ENCODE data around the gene IP6K1. TPM values are rescaled to one million over a fixed set of nuclear protein-coding genes. Genes with fewer than 3 reads are reported as not detected.

Gene IP6K1
- polyA plus RNA-seq, 1 donor (not counting 4 experiments of a cell fraction or from before 2014, with no cell fraction given), result 24.5 TPM

GRCh38 chr3:49740427-49740826 is 45.9 kb downstream of the IP6K1 start:
- H3K36me3 ChIP-seq (ENCODE audit: control insufficient read depth in 2 of 2, extremely low read depth in 1 of 2, insufficient read depth in 2 of 2, low read length in 2 of 2), result peaks cover 8 to 14% of the 10 kb centered on the region in 2 experiments
- H3K79me2 ChIP-seq (ENCODE audit: control insufficient read depth, insufficient read depth, low read length), result peaks cover 14% of the 10 kb centered on the region
- DNase-seq (ENCODE audit: low read depth, low spot score) (no peak), FAIRE-seq (no peak)
- TF ChIP-seq EZH2 (IDR thresholded peaks at IDR 0.05; ENCODE audit: low read length), result no peak
- TF ChIP-seq CTCF (optimal IDR thresholded peaks at IDR 0.05 in 1 of 3, IDR thresholded peaks at IDR 0.05 in 1 of 3, conservative IDR thresholded peaks at IDR 0.05 in 1 of 3; ENCODE audit: extremely low read depth in 1 of 3, insufficient read depth in 2 of 3, low read length in 3 of 3), result no peak
- H3K4me1 ChIP-seq (ENCODE audit: control insufficient read depth, extremely low read depth, insufficient read depth, low read length), result no peaks in the 10 kb centered on the region
- no peak overlapping the region for H3K4me2 ChIP-seq (ENCODE audit: control insufficient read depth, extremely low read depth, insufficient read depth, low read depth, low read length)
- H3K27ac ChIP-seq (ENCODE audit: control insufficient read depth, insufficient read depth, low read length), result no peak overlapping the region
- dilution Hi-C loops (cut with MboI; ENCODE audit: extremely low pct_ligation_motif_present, low sequenced_read_pairs), result loop anchor here (25.0 kb wide), 1 partner anchor 122 kb away; the partner anchor contains the start of genes CAMKV and TRAIP
- no peak overlapping the region for H3K4me3 ChIP-seq (ENCODE audit: control insufficient read depth in 2 of 3, extremely low read depth in 1 of 3, insufficient read depth in 2 of 3, low read depth in 1 of 3, low read length in 3 of 3)
- no peaks in the 10 kb centered on the region for H3K9me1 ChIP-seq (ENCODE audit: control insufficient read depth, extremely low read depth, insufficient read depth, low read length)
- H2AFZ ChIP-seq (ENCODE audit: control insufficient read depth, low read length), result no peak overlapping the region
- no peaks in the 10 kb centered on the region for H3K9me3 ChIP-seq (ENCODE audit: control insufficient read depth, low read depth, low read length)
- no peaks in the 10 kb centered on the region for H3K27me3 ChIP-seq (ENCODE audit: control insufficient read depth, extremely low read depth, insufficient read depth, low read length)
- no peak overlapping the region for H3K9ac ChIP-seq (ENCODE audit: control insufficient read depth, extremely low read depth, insufficient read depth, low read length)
- no peaks in the 10 kb centered on the region for H4K20me1 ChIP-seq (ENCODE audit: control insufficient read depth, extremely low read depth, insufficient read depth, low read length)

GRCh38 chr3:49738067-49738713 is 48.2 kb downstream of the IP6K1 start:
- no peak overlapping the region for H3K27ac ChIP-seq (ENCODE audit: control insufficient read depth, insufficient read depth, low read length)
- H3K4me2 ChIP-seq (ENCODE audit: control insufficient read depth, extremely low read depth, insufficient read depth, low read depth, low read length), result no peak overlapping the region
- FAIRE-seq, result no peak
- H3K9ac ChIP-seq (ENCODE audit: control insufficient read depth, extremely low read depth, insufficient read depth, low read length), result no peak overlapping the region
- H3K27me3 ChIP-seq (ENCODE audit: control insufficient read depth, extremely low read depth, insufficient read depth, low read length), result no peaks in the 10 kb centered on the region
- TF ChIP-seq EZH2 (IDR thresholded peaks at IDR 0.05; ENCODE audit: low read length), result no peak
- no peak for TF ChIP-seq CTCF (optimal IDR thresholded peaks at IDR 0.05 in 1 of 3, IDR thresholded peaks at IDR 0.05 in 1 of 3, conservative IDR thresholded peaks at IDR 0.05 in 1 of 3; ENCODE audit: extremely low read depth in 1 of 3, insufficient read depth in 2 of 3, low read length in 3 of 3)
- no peaks in the 10 kb centered on the region for H3K9me3 ChIP-seq (ENCODE audit: control insufficient read depth, low read depth, low read length)
- H3K9me1 ChIP-seq (ENCODE audit: control insufficient read depth, extremely low read depth, insufficient read depth, low read length), result no peaks in the 10 kb centered on the region
- H2AFZ ChIP-seq (ENCODE audit: control insufficient read depth, low read length), result no peak overlapping the region
- H3K4me1 ChIP-seq (ENCODE audit: control insufficient read depth, extremely low read depth, insufficient read depth, low read length), result no peaks in the 10 kb centered on the region
- H3K36me3 ChIP-seq (ENCODE audit: control insufficient read depth in 2 of 2, extremely low read depth in 1 of 2, insufficient read depth in 2 of 2, low read length in 2 of 2), result peaks cover 7 to 16% of the 10 kb centered on the region in 2 experiments
- H3K4me3 ChIP-seq (ENCODE audit: control insufficient read depth in 2 of 3, extremely low read depth in 1 of 3, insufficient read depth in 2 of 3, low read depth in 1 of 3, low read length in 3 of 3), result no peak overlapping the region
- H3K79me2 ChIP-seq (ENCODE audit: control insufficient read depth, insufficient read depth, low read length), result peaks cover 2% of the 10 kb centered on the region
- dilution Hi-C loops (cut with MboI; ENCODE audit: extremely low pct_ligation_motif_present, low sequenced_read_pairs), result loop anchor here (25.0 kb wide), 1 partner anchor 124 kb away; the partner anchor contains the start of genes CAMKV and TRAIP
- H4K20me1 ChIP-seq (ENCODE audit: control insufficient read depth, extremely low read depth, insufficient read depth, low read length), result no peaks in the 10 kb centered on the region
- no peak for DNase-seq (ENCODE audit: low read depth, low spot score)
